Endothelial cell (in vitro differentiated cells): ENCODE measurements around the gene CEMIP. TPM values are rescaled to one million over a fixed set of nuclear protein-coding genes. Genes with fewer than 3 reads are reported as not detected.

Experiments
- DNase-seq: peaks from one replicate; pipeline ENCODE4 v3.0.0; 2021; ENCODE audit warnings: low spot score
- H3K27ac Mint-ChIP-seq: one replicate; pipeline ENCODE4 v1.8.0; 2021; ENCODE audit warnings: mixed read lengths, inconsistent platforms; ENCODE audit not compliant: unreplicated experiment
- H3K27me3 Mint-ChIP-seq: one replicate; pipeline ENCODE4 v1.8.0; 2021; ENCODE audit warnings: mild to moderate bottlenecking, moderate library complexity, mixed read lengths, inconsistent platforms; ENCODE audit not compliant: unreplicated experiment
- H3K36me3 Mint-ChIP-seq: one replicate; pipeline ENCODE4 v1.8.0; 2021; ENCODE audit warnings: mild to moderate bottlenecking, low read depth, mixed read lengths, inconsistent platforms; ENCODE audit not compliant: unreplicated experiment
- H3K4me1 Mint-ChIP-seq: one replicate; pipeline ENCODE4 v1.8.0; 2021; ENCODE audit warnings: mild to moderate bottlenecking, mixed read lengths, inconsistent platforms; ENCODE audit not compliant: unreplicated experiment
- H3K4me3 Mint-ChIP-seq: one replicate; pipeline ENCODE4 v1.8.0; 2021; ENCODE audit warnings: mild to moderate bottlenecking, mixed read lengths, inconsistent platforms; ENCODE audit not compliant: unreplicated experiment
- H3K9me3 Mint-ChIP-seq: one replicate; pipeline ENCODE4 v1.8.0; 2021; ENCODE audit warnings: mixed read lengths, inconsistent platforms; ENCODE audit not compliant: unreplicated experiment
- CTCF ChIP-seq: fragments of 200-600 bp; sonication (generic); IDR thresholded peaks from one replicate; pipeline ENCODE4 v1.5.0; 2021; ENCODE audit warnings: antibody characterized with exemption; ENCODE audit not compliant: unreplicated experiment
- total RNA-seq: library from RNA; stranded (reverse); fragmentation: NEBNext Ultra II Directional; extraction: Animal tissue kit (Norgen Biotek cat#: 25700); gene quantifications from one replicate; pipeline ENCODE4 v1.2.1, GENCODE V29; 2021; ENCODE audit not compliant: unreplicated experiment

The CEMIP gene
- total RNA-seq, 1 donor from 2014 or later = not detected

- no peak overlapping the region for H3K4me3 Mint-ChIP-seq
- H3K9me3 Mint-ChIP-seq = no peaks in the 10 kb centered on the region
- peaks cover 13% of the 10 kb centered on the region for H3K36me3 Mint-ChIP-seq
- H3K27ac Mint-ChIP-seq = peak overlapping the region; percentile 12
- no peak for DNase-seq
- peaks cover 22% of the 10 kb centered on the region for H3K4me1 Mint-ChIP-seq
- H3K27me3 Mint-ChIP-seq = peaks cover under 1% of the 10 kb centered on the region
- TF ChIP-seq CTCF = no peak
Measured at GRCh38 chr15:80984856-80985255, 205.7 kb downstream of the CEMIP start.

DNA sequence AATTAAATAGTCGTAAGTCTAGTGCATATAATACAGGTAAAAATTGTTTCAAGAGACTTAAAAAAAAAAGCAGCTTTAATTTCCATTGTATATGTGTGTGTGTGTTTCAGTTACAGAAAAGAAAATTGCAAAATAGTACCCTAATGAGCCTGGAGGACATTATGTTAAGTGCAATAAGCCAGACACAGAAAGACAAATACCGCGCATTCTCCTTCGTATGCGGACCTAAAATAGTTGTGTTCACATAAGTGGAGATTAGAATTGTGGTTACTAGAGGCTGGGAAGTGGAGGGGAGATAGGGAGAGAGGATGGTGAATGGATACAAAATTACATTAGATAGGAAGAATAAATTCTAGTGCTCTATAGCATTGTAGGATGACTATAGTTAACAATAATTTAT is 206.8 kb downstream of the CEMIP start:
- Mint-ChIP-seq H3K27me3 (peaks cover 4% of the 10 kb centered on the region), H3K27ac (no peak overlapping the region), H3K9me3 (no peaks in the 10 kb centered on the region), H3K4me1 (peaks cover 26% of the 10 kb centered on the region), H3K4me3 (no peak overlapping the region), H3K36me3 (peaks cover 13% of the 10 kb centered on the region)
- no peak for DNase-seq
- TF ChIP-seq CTCF = no peak

GRCh38 chr15:80986487-80986886 is 207.3 kb downstream of the CEMIP start:
- no peak overlapping the region for H3K4me3 Mint-ChIP-seq
- H3K27me3 Mint-ChIP-seq = peaks cover 4% of the 10 kb centered on the region
- H3K27ac Mint-ChIP-seq = no peak overlapping the region
- peaks cover 13% of the 10 kb centered on the region for H3K36me3 Mint-ChIP-seq
- TF ChIP-seq CTCF = no peak
- peaks cover 26% of the 10 kb centered on the region for H3K4me1 Mint-ChIP-seq
- H3K9me3 Mint-ChIP-seq = no peaks in the 10 kb centered on the region
- no peak for DNase-seq

DNA sequence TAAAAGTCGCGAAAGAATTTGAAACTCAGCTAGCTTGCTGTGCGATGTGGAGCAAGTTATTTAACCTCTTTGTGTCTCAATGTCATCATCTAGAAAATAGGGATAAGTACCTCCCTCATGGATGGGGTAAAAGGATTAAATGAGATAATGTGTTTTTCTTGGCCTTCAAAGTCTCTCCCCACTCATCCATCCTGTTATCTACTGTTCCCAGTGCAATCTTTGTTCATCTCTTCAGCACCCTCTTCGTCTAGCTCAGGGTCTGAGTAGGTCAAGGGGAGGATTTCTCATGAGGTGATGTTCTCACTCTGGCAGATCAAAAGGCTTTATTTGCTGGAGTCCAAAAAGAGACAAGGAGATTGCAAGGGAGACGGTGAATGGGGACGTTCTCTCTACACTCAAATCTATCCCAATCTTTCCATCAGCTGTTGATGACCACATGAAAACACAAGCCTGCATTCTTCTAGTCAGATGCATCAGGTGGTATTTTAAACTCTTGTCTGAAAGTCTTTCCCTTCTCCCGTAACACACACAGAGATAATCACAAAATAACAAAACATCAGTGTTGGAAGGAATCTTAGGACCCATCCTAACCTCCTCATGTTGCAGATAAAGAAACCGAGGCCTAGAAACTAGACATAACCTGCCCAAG is 209.1 kb downstream of the CEMIP start:
- Mint-ChIP-seq H3K4me1 (peaks cover 31% of the 10 kb centered on the region), H3K27me3 (peaks cover 4% of the 10 kb centered on the region), H3K27ac (no peak overlapping the region), H3K4me3 (peak overlapping the region; percentile 99), H3K9me3 (no peaks in the 10 kb centered on the region), H3K36me3 (peaks cover 6% of the 10 kb centered on the region)
- DNase-seq = no peak
- TF ChIP-seq CTCF = no peak

DNA sequence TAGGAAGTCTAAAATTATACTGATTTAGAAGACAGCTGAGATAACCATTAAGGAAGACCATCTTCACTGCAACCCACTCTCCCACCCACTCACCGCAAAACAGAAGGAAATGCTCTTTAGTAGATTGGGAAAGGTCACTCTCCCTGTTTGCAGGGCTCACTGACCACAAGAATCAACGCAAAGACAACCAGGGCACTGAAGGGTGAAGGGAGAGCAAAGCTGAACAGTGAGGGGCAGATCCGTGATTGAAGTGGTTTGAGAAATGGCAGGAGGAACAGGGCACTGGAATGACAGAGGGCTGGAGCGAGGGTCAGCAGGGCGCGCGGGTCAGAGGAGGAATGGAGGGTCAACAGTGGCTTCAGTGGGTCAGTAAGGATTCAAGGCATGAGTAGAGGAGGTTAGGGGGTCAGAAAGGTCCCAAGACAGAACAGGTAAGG is 209.9 kb downstream of the CEMIP start:
- Mint-ChIP-seq H3K4me1 (peaks cover 31% of the 10 kb centered on the region), H3K27me3 (peaks cover 4% of the 10 kb centered on the region), H3K4me3 (peak overlapping the region; percentile 99), H3K36me3 (peaks cover 6% of the 10 kb centered on the region), H3K9me3 (no peaks in the 10 kb centered on the region), H3K27ac (peak overlapping the region; percentile 92)
- no peak for DNase-seq
- no peak for TF ChIP-seq CTCF
